Measurements from ENCODE around the gene LDHB.

Gene LDHB

DNA sequence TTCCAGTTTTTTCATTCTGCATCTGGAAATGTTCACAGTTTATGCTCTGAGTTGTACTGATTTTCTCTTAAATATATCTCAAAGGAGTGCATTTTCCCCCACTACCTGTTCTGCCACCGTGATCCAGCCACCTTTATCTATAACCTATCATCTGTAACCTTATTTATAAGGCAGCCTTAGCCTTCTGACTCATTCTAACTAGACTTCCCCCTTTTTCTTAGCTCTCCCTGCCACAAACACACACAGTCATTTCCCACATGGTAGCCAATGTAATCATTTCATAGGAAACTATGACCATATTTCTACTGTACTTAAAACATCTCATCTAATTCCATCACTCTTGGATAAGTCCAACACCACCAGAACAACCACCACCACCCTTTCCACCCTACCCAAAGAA lies 42.2 kb downstream of the LDHB start:
- Histone ChIP-seq H3K9me3 (ENCODE audit: control insufficient read depth in 1 of 2, low read length in 2 of 2) (no peaks in the 10 kb centered on the region), H3K27me3 (ENCODE audit: control insufficient read depth in 1 of 2, insufficient read depth in 2 of 2, low read length in 2 of 2) (no peaks in the 10 kb centered on the region), H3K36me3 (ENCODE audit: control insufficient read depth in 1 of 2, insufficient read depth in 2 of 2, low read length in 2 of 2) (no peaks in the 10 kb centered on the region), H3K4me3 (ENCODE audit: low read depth in 1 of 2, low read length in 2 of 2) (no peak overlapping the region), H3K27ac (ENCODE audit: low read depth, low read length) (no peak overlapping the region), H3K9ac (ENCODE audit: low read depth in 1 of 2, low read length in 2 of 2) (no peak overlapping the region), H3K4me1 (ENCODE audit: control insufficient read depth in 1 of 2, insufficient read depth in 2 of 2, low read length in 2 of 2) (peaks cover 6 to 9% of the 10 kb centered on the region in 2 donors)

DNA sequence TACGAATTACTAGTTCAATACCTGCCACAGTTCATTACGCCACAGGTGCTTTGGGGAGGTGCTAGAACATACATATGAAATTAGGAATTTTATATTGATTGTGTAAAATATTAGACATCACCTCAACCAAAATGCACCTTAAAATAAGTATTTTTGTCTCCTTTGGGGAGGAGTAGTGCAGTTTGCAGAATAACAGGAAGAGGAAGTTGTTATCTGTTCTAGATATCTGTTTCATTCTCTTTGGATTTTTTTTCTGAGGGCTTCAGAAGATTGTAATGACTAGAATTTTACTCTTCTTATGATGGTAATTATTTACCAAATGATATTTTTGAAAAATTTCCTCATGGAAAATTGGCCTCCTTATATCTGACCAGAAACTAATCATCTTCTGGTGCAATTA lies 43.1 kb downstream of the LDHB start:
- Histone ChIP-seq H3K27me3 (ENCODE audit: control insufficient read depth in 1 of 2, insufficient read depth in 2 of 2, low read length in 2 of 2) (no peaks in the 10 kb centered on the region), H3K27ac (ENCODE audit: low read depth, low read length) (no peak overlapping the region), H3K36me3 (ENCODE audit: control insufficient read depth in 1 of 2, insufficient read depth in 2 of 2, low read length in 2 of 2) (no peaks in the 10 kb centered on the region), H3K9me3 (ENCODE audit: control insufficient read depth in 1 of 2, low read length in 2 of 2) (no peaks in the 10 kb centered on the region), H3K4me3 (ENCODE audit: low read depth in 1 of 2, low read length in 2 of 2) (no peak overlapping the region), H3K9ac (ENCODE audit: low read depth in 1 of 2, low read length in 2 of 2) (no peak overlapping the region), H3K4me1 (ENCODE audit: control insufficient read depth in 1 of 2, insufficient read depth in 2 of 2, low read length in 2 of 2) (peaks cover 6 to 9% of the 10 kb centered on the region in 2 donors)

DNA sequence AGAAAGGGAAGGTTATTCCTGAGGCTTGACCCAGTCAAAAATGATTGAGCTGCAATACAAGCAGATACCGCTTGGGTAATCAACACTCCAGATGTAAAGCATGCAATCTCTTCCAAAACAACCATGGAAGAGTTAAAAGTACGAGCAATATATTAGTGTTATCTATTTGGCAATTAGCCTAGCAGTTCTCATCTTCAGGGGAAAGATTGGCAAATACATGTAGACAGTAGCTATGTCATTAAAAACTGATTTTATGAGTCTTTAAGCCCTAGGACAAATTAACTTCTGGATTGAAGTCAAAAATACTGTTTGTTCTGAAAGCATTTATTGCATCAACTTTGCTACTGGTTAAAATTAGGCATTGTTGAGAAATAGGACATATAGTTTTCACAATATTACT lies 43.7 kb downstream of the LDHB start:
- H3K9ac ChIP-seq (ENCODE audit: low read depth in 1 of 2, low read length in 2 of 2): no peak overlapping the region
- no peak overlapping the region for H3K4me3 ChIP-seq (ENCODE audit: low read depth in 1 of 2, low read length in 2 of 2)
- H3K27me3 ChIP-seq (ENCODE audit: control insufficient read depth in 1 of 2, insufficient read depth in 2 of 2, low read length in 2 of 2): no peaks in the 10 kb centered on the region
- no peaks in the 10 kb centered on the region for H3K36me3 ChIP-seq (ENCODE audit: control insufficient read depth in 1 of 2, insufficient read depth in 2 of 2, low read length in 2 of 2)
- no peak overlapping the region for H3K27ac ChIP-seq (ENCODE audit: low read depth, low read length)
- H3K9me3 ChIP-seq (ENCODE audit: control insufficient read depth in 1 of 2, low read length in 2 of 2): no peaks in the 10 kb centered on the region
- H3K4me1 ChIP-seq (ENCODE audit: control insufficient read depth in 1 of 2, insufficient read depth in 2 of 2, low read length in 2 of 2): peaks cover 6 to 9% of the 10 kb centered on the region in 2 donors

DNA sequence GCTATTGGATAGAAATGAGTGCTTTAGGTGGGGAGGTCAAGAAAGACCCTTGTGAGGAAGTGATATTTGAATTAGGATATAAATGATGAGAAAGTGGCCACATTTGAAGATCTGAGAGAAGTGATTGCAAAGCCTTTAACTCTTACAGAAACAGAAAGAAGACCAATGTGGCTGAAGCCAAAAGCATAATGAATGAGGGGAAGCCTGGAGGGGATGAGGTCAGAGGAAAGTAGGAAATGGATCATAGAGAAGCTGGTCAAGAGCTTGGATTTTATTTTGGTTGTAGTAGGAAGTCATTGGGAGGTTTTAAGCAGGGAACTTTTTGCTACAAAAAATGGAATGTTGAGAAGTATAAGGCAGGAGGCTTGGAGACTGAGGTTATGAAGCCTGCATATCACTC lies 49.4 kb downstream of the LDHB start:
- peaks cover 0 to 6% of the 10 kb centered on the region in 2 donors for H3K27me3 ChIP-seq (ENCODE audit: control insufficient read depth in 1 of 2, insufficient read depth in 2 of 2, low read length in 2 of 2)
- H3K27ac ChIP-seq (ENCODE audit: low read depth, low read length): no peak overlapping the region
- no peaks in the 10 kb centered on the region for H3K4me1 ChIP-seq (ENCODE audit: control insufficient read depth in 1 of 2, insufficient read depth in 2 of 2, low read length in 2 of 2)
- no peak overlapping the region for H3K9ac ChIP-seq (ENCODE audit: low read depth in 1 of 2, low read length in 2 of 2)
- H3K9me3 ChIP-seq (ENCODE audit: control insufficient read depth in 1 of 2, low read length in 2 of 2): no peaks in the 10 kb centered on the region
- H3K4me3 ChIP-seq (ENCODE audit: low read depth in 1 of 2, low read length in 2 of 2): no peak overlapping the region
- H3K36me3 ChIP-seq (ENCODE audit: control insufficient read depth in 1 of 2, insufficient read depth in 2 of 2, low read length in 2 of 2): no peaks in the 10 kb centered on the region

DNA sequence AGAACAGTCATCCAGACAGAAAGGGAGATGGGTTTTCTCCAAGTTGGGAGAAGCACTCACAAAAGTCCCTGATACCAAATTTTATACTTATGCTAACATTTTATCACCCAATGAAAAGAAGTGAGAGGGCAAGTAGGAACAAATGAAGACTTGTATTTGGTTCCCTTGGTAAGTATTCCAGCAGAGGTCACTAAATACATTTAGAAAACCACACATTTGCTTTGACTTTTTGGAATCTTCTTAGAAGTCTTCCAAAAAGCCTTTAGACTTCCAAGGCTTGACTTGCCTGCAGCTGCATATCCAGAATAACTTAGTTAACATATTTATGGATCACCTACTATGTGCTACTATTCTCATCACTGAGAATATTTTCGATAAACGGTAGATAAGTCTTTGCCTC lies 49.9 kb downstream of the LDHB start:
- H3K4me3 ChIP-seq (ENCODE audit: low read depth in 1 of 2, low read length in 2 of 2): no peak overlapping the region
- H3K27ac ChIP-seq (ENCODE audit: low read depth, low read length): no peak overlapping the region
- no peaks in the 10 kb centered on the region for H3K36me3 ChIP-seq (ENCODE audit: control insufficient read depth in 1 of 2, insufficient read depth in 2 of 2, low read length in 2 of 2)
- H3K9me3 ChIP-seq (ENCODE audit: control insufficient read depth in 1 of 2, low read length in 2 of 2): no peaks in the 10 kb centered on the region
- H3K9ac ChIP-seq (ENCODE audit: low read depth in 1 of 2, low read length in 2 of 2): no peak overlapping the region
- peaks cover 0 to 6% of the 10 kb centered on the region in 2 donors for H3K27me3 ChIP-seq (ENCODE audit: control insufficient read depth in 1 of 2, insufficient read depth in 2 of 2, low read length in 2 of 2)
- H3K4me1 ChIP-seq (ENCODE audit: control insufficient read depth in 1 of 2, insufficient read depth in 2 of 2, low read length in 2 of 2): no peaks in the 10 kb centered on the region

DNA sequence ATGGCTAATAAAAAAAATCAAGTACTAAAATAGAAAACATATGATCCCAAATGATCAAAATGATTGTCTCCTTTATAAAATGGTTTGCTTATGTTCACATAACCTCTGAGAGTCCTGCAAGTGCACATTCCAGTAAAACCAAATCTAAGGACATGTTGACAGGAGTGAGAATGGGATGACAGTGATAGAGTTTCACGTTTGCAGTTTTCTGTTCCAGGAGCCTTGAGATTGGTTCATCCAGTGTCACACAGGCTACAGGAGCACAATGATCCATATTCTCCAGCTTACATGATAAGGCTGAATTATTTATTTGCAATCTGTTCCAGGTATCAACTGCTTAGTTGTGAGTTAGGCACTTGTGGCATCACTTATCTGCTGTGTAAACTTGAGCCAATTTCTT lies 51.5 kb downstream of the LDHB start:
- Histone ChIP-seq H3K27ac (ENCODE audit: low read depth, low read length) (no peak overlapping the region), H3K36me3 (ENCODE audit: control insufficient read depth in 1 of 2, insufficient read depth in 2 of 2, low read length in 2 of 2) (no peaks in the 10 kb centered on the region), H3K9ac (ENCODE audit: low read depth in 1 of 2, low read length in 2 of 2) (no peak overlapping the region), H3K27me3 (ENCODE audit: control insufficient read depth in 1 of 2, insufficient read depth in 2 of 2, low read length in 2 of 2) (peaks cover 0 to 6% of the 10 kb centered on the region in 2 donors), H3K4me3 (ENCODE audit: low read depth in 1 of 2, low read length in 2 of 2) (no peak overlapping the region), H3K9me3 (ENCODE audit: control insufficient read depth in 1 of 2, low read length in 2 of 2) (no peaks in the 10 kb centered on the region), H3K4me1 (ENCODE audit: control insufficient read depth in 1 of 2, insufficient read depth in 2 of 2, low read length in 2 of 2) (no peaks in the 10 kb centered on the region)

DNA sequence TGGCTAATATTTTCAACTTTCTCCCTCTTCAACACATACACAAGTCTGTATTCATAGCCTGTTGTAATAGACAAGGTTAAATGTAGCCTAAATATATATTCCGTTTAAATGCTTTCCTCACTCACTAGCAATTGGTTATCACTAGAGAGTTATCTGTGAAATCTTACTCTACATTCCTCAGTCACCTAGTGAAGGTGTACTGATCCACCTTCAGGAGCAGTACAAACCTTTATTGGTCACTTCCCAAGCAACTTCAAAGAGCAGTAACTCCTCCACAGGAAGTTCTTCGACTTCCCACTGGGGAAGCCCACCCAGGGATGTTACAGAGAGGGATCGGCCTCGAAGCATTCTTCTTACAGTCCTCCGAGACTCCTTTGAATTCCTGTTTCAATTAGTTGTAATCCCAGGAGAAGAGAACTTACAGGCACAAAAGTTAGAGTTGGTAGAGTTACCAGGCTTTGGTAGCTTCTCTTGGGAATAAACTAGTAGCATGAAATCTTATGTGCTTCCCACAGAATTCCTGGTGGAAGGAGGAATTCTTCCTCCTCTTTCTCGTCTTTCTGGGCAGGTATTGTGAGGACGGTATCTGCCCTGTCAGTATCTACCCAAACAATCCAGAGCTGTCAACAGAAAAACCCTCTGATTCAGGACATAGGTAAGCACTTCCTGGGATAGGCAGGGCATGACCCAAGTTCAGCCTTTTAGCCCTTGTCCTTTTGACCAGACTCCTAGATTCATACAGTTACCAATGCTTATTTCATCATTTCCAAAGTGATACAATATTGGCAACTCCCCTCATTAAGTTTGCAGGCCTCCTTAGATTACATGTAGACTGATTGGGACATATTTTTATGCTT lies 53.2 kb downstream of the LDHB start, which contains the start of gene GYS2:
Gene GYS2 (minus strand): TSS at position 603 of the 857 bp plus-strand sequence. CDS start 255 bp downstream, at position 348.
- H3K9me3 ChIP-seq (ENCODE audit: control insufficient read depth in 1 of 2, low read length in 2 of 2): no peaks in the 10 kb centered on the region
- no peak within 1 kb of the TSS for H3K9ac ChIP-seq (ENCODE audit: low read depth in 1 of 2, low read length in 2 of 2)
- H3K27me3 ChIP-seq (ENCODE audit: control insufficient read depth in 1 of 2, insufficient read depth in 2 of 2, low read length in 2 of 2): peaks cover 0 to 6% of the 10 kb centered on the region in 2 donors
- no peak within 1 kb of the TSS for H3K27ac ChIP-seq (ENCODE audit: low read depth, low read length)
- H3K4me3 ChIP-seq (ENCODE audit: low read depth in 1 of 2, low read length in 2 of 2): no peak within 1 kb of the TSS
- no peaks in the 10 kb centered on the region for H3K4me1 ChIP-seq (ENCODE audit: control insufficient read depth in 1 of 2, insufficient read depth in 2 of 2, low read length in 2 of 2)
- H3K36me3 ChIP-seq (ENCODE audit: control insufficient read depth in 1 of 2, insufficient read depth in 2 of 2, low read length in 2 of 2): no peaks in the 10 kb centered on the region

DNA sequence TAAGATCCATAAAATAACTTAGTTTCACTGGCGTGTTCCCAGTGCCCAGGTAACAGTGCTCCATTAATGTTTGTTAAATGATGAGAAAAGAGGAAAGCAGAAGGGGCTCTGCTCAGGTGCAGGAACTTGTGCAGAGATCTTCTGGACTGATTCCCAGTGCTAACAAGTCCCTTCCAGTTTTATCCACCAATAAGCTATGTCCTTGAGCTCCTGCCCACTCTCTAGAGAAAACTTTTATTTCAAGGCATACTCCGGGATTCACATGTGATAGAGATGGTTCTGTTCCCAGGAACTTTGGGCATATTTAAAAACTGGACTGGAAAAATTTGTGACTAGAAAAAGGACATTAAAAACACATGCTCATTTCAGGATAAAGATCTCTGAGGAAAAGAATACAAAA lies 54.9 kb downstream of the LDHB start:
- peaks cover 0 to 6% of the 10 kb centered on the region in 2 donors for H3K27me3 ChIP-seq (ENCODE audit: control insufficient read depth in 1 of 2, insufficient read depth in 2 of 2, low read length in 2 of 2)
- H3K27ac ChIP-seq (ENCODE audit: low read depth, low read length): no peak overlapping the region
- no peaks in the 10 kb centered on the region for H3K36me3 ChIP-seq (ENCODE audit: control insufficient read depth in 1 of 2, insufficient read depth in 2 of 2, low read length in 2 of 2)
- H3K4me3 ChIP-seq (ENCODE audit: low read depth in 1 of 2, low read length in 2 of 2): no peak overlapping the region
- H3K4me1 ChIP-seq (ENCODE audit: control insufficient read depth in 1 of 2, insufficient read depth in 2 of 2, low read length in 2 of 2): no peaks in the 10 kb centered on the region
- no peak overlapping the region for H3K9ac ChIP-seq (ENCODE audit: low read depth in 1 of 2, low read length in 2 of 2)
- no peaks in the 10 kb centered on the region for H3K9me3 ChIP-seq (ENCODE audit: control insufficient read depth in 1 of 2, low read length in 2 of 2)

DNA sequence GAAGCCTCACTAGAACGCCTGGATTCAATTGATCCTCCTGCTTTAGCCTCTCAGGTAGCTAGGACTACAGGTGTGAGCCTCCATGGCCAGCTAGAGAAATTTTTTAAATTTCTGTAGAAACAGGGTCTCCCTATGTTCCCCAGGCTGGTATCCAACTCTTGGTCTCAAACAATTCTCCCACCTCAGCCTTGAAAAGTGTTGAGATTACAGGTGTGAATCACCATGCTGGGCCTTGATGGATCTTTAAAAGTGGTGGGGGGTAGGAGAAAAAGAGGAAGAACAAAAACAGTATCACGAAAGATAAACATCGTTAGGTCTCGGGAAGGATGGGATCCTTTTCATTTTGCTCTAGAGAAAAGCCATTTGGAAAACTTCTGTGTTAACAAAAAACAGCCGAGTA lies 57.4 kb downstream of the LDHB start:
- no peaks in the 10 kb centered on the region for H3K9me3 ChIP-seq (ENCODE audit: control insufficient read depth in 1 of 2, low read length in 2 of 2)
- no peak overlapping the region for H3K9ac ChIP-seq (ENCODE audit: low read depth in 1 of 2, low read length in 2 of 2)
- peaks cover 0 to 3% of the 10 kb centered on the region in 2 donors for H3K27me3 ChIP-seq (ENCODE audit: control insufficient read depth in 1 of 2, insufficient read depth in 2 of 2, low read length in 2 of 2)
- no peaks in the 10 kb centered on the region for H3K4me1 ChIP-seq (ENCODE audit: control insufficient read depth in 1 of 2, insufficient read depth in 2 of 2, low read length in 2 of 2)
- no peak overlapping the region for H3K27ac ChIP-seq (ENCODE audit: low read depth, low read length)
- H3K36me3 ChIP-seq (ENCODE audit: control insufficient read depth in 1 of 2, insufficient read depth in 2 of 2, low read length in 2 of 2): no peaks in the 10 kb centered on the region
- H3K4me3 ChIP-seq (ENCODE audit: low read depth in 1 of 2, low read length in 2 of 2): no peak overlapping the region

DNA sequence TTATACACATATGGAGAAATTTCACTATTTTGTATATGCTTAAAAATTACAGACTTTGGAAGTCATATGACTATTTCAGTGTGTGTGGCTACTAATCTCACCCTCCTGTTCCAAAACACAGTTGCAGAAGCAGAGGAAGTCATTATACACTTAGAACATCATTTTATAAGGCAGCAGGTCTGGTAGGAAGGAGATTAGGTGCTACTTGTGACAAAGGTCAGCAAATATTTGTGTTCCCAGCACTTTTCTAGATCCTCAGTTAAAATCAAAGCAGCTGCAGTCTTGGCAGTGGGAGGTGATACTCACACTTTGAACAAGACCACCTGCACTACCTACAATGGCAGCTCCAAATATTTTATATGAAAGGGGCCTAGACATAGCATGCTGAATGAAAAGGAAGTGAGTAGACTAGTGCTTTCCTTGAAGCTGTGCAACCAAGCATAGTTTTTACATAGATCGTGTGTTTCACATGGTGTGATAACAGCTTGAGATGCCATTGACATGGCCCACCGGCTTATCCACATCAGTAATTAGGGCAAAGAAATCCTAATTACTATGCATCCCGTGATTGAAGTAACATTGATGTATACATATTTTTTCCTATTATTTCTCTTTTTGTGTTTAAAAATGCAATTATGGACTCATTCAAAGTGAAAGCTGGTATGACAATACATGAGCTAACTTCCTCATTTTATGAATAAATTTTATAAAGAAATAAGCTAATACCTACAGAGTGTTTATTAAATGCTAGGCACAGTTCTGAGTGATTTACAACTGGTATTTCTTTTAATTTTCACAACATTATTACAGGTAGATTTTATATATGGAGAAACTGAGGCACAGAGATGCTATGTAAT lies 58.3 kb downstream of the LDHB start:
- Histone ChIP-seq H3K4me3 (ENCODE audit: low read depth in 1 of 2, low read length in 2 of 2) (no peak overlapping the region), H3K27ac (ENCODE audit: low read depth, low read length) (no peak overlapping the region), H3K9me3 (ENCODE audit: control insufficient read depth in 1 of 2, low read length in 2 of 2) (no peaks in the 10 kb centered on the region)

More for the DNA sequence above, 58.3 kb downstream of the LDHB start:
- H3K27me3 ChIP-seq (ENCODE audit: control insufficient read depth in 1 of 2, insufficient read depth in 2 of 2, low read length in 2 of 2): no peaks in the 10 kb centered on the region
- H3K4me1 ChIP-seq (ENCODE audit: control insufficient read depth in 1 of 2, insufficient read depth in 2 of 2, low read length in 2 of 2): no peaks in the 10 kb centered on the region
- no peaks in the 10 kb centered on the region for H3K36me3 ChIP-seq (ENCODE audit: control insufficient read depth in 1 of 2, insufficient read depth in 2 of 2, low read length in 2 of 2)
- no peak overlapping the region for H3K9ac ChIP-seq (ENCODE audit: low read depth in 1 of 2, low read length in 2 of 2)
